ENCODE measurements around the gene GARNL3.
A peak's percentile ranks its signal among the peaks of the same experiment; 100 is the strongest.

GARNL3 gene

DNA sequence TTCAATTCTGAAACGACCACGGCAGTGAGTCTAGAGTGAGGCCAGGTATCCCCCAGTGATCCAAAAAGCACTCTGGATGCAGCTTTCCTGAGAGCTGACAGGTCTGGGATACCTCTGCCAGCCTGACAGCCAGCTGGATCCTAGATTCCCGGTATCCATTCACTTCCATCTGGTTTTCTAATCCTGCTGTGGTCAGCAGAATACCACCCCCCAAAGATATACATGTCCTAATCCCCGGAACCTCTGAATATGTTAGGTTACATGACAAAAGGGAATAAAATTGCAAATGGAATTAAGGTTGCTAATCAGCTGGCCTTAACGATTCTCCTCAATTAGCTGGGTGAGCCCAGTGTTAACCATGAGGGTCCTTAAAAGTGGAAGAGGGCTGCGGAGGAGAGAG, 158.2 kb downstream of the GARNL3 start:
- no peak for DNase-seq (ENCODE audit: extremely low read depth in 1 of 2, low read depth in 1 of 2)

DNA sequence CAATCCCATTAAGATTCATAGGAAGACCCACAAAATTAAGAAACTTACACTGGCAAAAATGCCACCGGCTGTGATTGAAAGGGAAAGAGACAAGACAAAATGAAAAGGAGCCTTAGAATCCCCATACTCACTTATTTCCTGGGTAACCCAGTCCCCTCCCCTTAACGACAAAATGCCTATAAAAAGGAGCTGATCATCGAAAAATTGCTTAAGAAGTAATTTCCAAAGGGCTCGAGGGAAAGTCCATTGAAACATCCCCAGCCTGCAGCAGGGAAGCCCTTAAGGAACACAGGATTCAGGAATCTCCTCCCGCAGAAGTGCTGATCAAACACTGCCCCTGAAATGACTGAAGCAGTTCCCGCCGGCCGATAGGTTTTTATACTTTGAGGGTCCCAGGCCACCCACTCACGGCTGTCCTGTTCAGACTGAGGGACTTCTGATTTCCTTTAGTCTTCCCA, 158.9 kb downstream of the GARNL3 start:
- DNase-seq (ENCODE audit: extremely low read depth in 1 of 2, low read depth in 1 of 2) = no peak

GRCh38 chr9:127423934-127424675, 159.5 kb downstream of the GARNL3 start, which contains the start of gene ZNF79:
Gene ZNF79 (plus strand): TSS chr9:127424382. CDS start chr9:127424788, 406 bp downstream.
- peak; percentile 89 to 90 for DNase-seq (ENCODE audit: extremely low read depth in 1 of 2, low read depth in 1 of 2)

GRCh38 chr9:127424676-127424999, 160.1 kb downstream of the GARNL3 start:
- DNase-seq (ENCODE audit: extremely low read depth in 1 of 2, low read depth in 1 of 2) = no peak

- no peak for DNase-seq (ENCODE audit: extremely low read depth in 1 of 2, low read depth in 1 of 2)
These were observed 162.2 kb downstream of the GARNL3 start for GRCh38 chr9:127426756-127427155.

- no peak for DNase-seq (ENCODE audit: extremely low read depth in 1 of 2, low read depth in 1 of 2)
These were observed 163.8 kb downstream of the GARNL3 start for GRCh38 chr9:127428348-127428747.

GRCh38 chr9:127430415-127430814, 165.8 kb downstream of the GARNL3 start:
- DNase-seq (ENCODE audit: extremely low read depth in 1 of 2, low read depth in 1 of 2) = no peak

DNA sequence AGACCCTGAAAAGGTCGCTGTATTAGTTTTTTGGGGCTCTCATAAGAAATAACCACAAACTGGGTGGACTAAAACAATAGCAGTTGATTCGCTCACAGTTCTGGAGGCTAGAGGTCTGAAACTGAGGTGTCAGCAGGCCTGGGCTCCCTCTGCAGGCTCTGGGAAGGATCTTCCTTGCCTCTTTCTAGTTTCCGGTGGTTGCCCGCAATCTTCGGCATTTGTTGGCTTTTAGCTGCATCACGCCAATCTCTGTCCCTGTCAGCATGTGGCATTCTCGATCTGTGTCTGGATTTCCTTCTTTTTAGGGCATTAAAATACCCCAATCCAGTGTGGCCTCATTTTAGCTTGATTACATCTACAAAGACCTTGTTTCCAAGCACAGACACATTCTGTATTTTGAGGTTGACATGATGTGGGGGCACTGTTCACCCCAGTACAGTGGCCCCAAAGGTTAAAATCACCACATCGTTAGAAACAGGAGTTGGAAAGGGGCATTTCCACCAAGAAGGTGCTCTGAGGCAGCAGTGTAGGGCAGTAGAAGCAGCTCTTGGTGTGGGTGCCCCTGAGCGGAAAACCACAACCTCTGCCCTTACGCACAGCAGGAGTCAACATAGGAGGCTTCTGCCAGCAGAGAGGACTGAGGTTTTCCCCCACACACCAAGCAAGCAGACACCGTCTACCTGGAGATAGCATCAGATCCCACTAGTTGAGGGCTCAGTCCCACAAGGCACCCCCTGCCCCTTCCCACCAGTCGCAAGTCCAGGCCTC, 173.1 kb downstream of the GARNL3 start:
- no peak for DNase-seq (ENCODE audit: extremely low read depth in 1 of 2, low read depth in 1 of 2)

DNA sequence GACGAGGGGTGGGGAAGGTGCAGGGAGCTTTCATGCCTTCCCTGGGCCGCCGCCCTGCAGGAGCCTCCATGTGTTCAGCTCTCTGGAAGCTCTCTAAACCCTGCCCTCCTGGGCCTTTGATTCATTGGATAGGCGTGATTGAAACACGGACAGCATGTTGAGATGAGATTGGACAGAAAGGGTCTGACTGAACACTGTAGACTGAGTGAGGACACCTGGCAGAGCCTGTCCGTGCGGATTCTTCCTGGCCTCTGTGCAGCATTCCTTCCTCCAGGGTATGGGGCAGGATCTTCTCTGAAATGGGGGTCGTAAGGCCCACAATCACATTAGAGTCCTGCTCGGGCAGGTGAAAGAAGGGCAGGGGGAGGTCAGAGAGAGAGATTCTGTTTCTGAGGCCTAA, 173.8 kb downstream of the GARNL3 start:
- DNase-seq (ENCODE audit: extremely low read depth in 1 of 2, low read depth in 1 of 2) = no peak

Data from stimulated activated CD8-positive, alpha-beta memory T cell treated with anti-CD3 and anti-CD28 coated beads, Interleukin-7, amount 100 ng/mL, for 48 hours (primary cell).